ENCODE data around the gene MYOZ3. TPM values are rescaled to one million over a fixed set of nuclear protein-coding genes. Genes with fewer than 3 reads are reported as not detected.

Gene MYOZ3
- 1 to 10 TPM in 1 of 2 donors, under 1 TPM in 1; 0.81 to 2.8 TPM for total RNA-seq

GRCh38 chr5:150661086-150661485, at the start of gene MYOZ3:
TSS of gene MYOZ3 (plus strand) at chr5:150661251. CDS start at chr5:150662942, 1,691 bp downstream.
- H3K36me3 ChIP-seq, result no peaks in the 10 kb centered on the region
- DNase-seq (ENCODE audit: low spot score), result no peak
- H3K9me3 ChIP-seq, result no peaks in the 10 kb centered on the region
- H3K4me3 ChIP-seq, result no peak within 1 kb of the TSS
- no peaks in the 10 kb centered on the region for H3K27me3 ChIP-seq (replicated peaks; ENCODE audit: insufficient read depth)
- ATAC-seq (ENCODE audit: insufficient number of reproducible peaks, low FRiP score, low read depth), result no peak
- H3K27ac ChIP-seq, result peak within 1 kb of the TSS; percentile 64 to 74
- no peak for TF ChIP-seq CTCF (IDR thresholded peaks at IDR 0.05)
- H3K4me1 ChIP-seq (ENCODE audit: control insufficient read depth in 1 of 2, low read depth in 2 of 2), result peaks cover 10 to 54% of the 10 kb centered on the region in 2 donors

GRCh38 chr5:150612405-150612804, 48.6 kb upstream of the MYOZ3 start:
- Histone ChIP-seq H3K4me1 (ENCODE audit: control insufficient read depth in 1 of 2, low read depth in 2 of 2) (peaks cover 92 to 99% of the 10 kb centered on the region in 2 donors), H3K36me3 (no peaks in the 10 kb centered on the region), H3K27ac (peak overlapping the region; percentile 96 to 99), H3K9me3 (no peaks in the 10 kb centered on the region), H3K4me3 (no peak overlapping the region), H3K27me3 (replicated peaks; ENCODE audit: insufficient read depth) (no peaks in the 10 kb centered on the region)
- no peak for ATAC-seq (ENCODE audit: insufficient number of reproducible peaks, low FRiP score, low read depth)
- no peak for TF ChIP-seq CTCF (IDR thresholded peaks at IDR 0.05)
- DNase-seq (ENCODE audit: low spot score), result no peak

- ATAC-seq (ENCODE audit: insufficient number of reproducible peaks, low FRiP score, low read depth) (no peak), DNase-seq (ENCODE audit: low spot score) (no peak)
- peaks cover 87 to 99% of the 10 kb centered on the region in 2 donors for H3K4me1 ChIP-seq (ENCODE audit: control insufficient read depth in 1 of 2, low read depth in 2 of 2)
- H3K36me3 ChIP-seq, result no peaks in the 10 kb centered on the region
- H3K4me3 ChIP-seq, result no peak overlapping the region
- peak overlapping the region; percentile 96 to 99 for H3K27ac ChIP-seq
- H3K9me3 ChIP-seq, result no peaks in the 10 kb centered on the region
- TF ChIP-seq CTCF (IDR thresholded peaks at IDR 0.05), result no peak
- no peaks in the 10 kb centered on the region for H3K27me3 ChIP-seq (replicated peaks; ENCODE audit: insufficient read depth)
Measured at GRCh38 chr5:150612905-150613670, 48.0 kb upstream of the MYOZ3 start.

- no peak for ATAC-seq (ENCODE audit: insufficient number of reproducible peaks, low FRiP score, low read depth)
- DNase-seq (ENCODE audit: low spot score), result no peak
- no peak for TF ChIP-seq CTCF (IDR thresholded peaks at IDR 0.05)
- Histone ChIP-seq H3K4me1 (ENCODE audit: control insufficient read depth in 1 of 2, low read depth in 2 of 2) (peaks cover 87 to 99% of the 10 kb centered on the region in 2 donors), H3K36me3 (no peaks in the 10 kb centered on the region), H3K9me3 (no peaks in the 10 kb centered on the region), H3K27ac (peak overlapping the region; percentile 96 to 99), H3K27me3 (replicated peaks; ENCODE audit: insufficient read depth) (no peaks in the 10 kb centered on the region), H3K4me3 (no peak overlapping the region)
Measured at GRCh38 chr5:150613991-150614660, 46.9 kb upstream of the MYOZ3 start.

- DNase-seq (ENCODE audit: low spot score) (no peak), ATAC-seq (ENCODE audit: insufficient number of reproducible peaks, low FRiP score, low read depth) (no peak)
- no peaks in the 10 kb centered on the region for H3K36me3 ChIP-seq
- H3K4me3 ChIP-seq, result no peak overlapping the region
- peak overlapping the region; percentile 96 to 99 for H3K27ac ChIP-seq
- no peaks in the 10 kb centered on the region for H3K27me3 ChIP-seq (replicated peaks; ENCODE audit: insufficient read depth)
- peaks cover 86 to 99% of the 10 kb centered on the region in 2 donors for H3K4me1 ChIP-seq (ENCODE audit: control insufficient read depth in 1 of 2, low read depth in 2 of 2)
- no peaks in the 10 kb centered on the region for H3K9me3 ChIP-seq
- TF ChIP-seq CTCF (IDR thresholded peaks at IDR 0.05), result no peak
Measured at GRCh38 chr5:150614661-150615060, 46.4 kb upstream of the MYOZ3 start.

Data from thoracic aorta (tissue), 2 donors.